SK-N-MC (cell line): ENCODE results near the gene DZIP1L.
"Not testable (repeated sequence)": the region's sequence is repeated elsewhere in the genome, so short reads cannot be mapped to it uniquely, and the experiment has no call there.

Experiments used
- EZH2 ChIP-seq: fragments of 200-600 bp; sonication (generic); IDR thresholded peaks from one replicate; pipeline ENCODE4 v1.6.1; 2017; ENCODE audit warnings: antibody characterized with exemption
- POLR2AphosphoS5 ChIP-seq: IDR thresholded peaks from 2 replicates; pipeline ENCODE4 v1.6.1; 2012; ENCODE audit warnings: mild to moderate bottlenecking, low read depth, low read length, borderline replicate concordance

DNA sequence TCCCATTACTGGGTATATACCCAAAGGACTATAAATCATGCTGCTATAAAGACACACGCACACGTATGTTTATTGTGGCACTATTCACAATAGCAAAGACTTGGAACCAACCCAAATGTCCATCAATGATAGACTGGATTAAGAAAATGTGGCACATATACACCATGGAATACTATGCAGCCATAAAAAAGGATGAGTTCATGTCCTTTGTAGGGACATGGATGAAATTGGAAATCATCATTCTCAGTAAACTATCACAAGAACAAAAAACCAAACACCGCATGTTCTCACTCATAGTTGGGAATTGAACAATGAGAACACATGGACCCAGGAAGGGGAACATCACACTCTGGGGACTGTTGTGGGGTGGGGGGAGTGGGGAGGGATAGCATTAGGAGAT, 29.7 kb downstream of the DZIP1L start:
- TF ChIP-seq POLR2AphosphoS5, EZH2: not testable (repeated sequence)
